ENCODE measurements around the gene BTBD9. TPM values are rescaled to one million over a fixed set of nuclear protein-coding genes. Genes with fewer than 3 reads are reported as not detected.

The BTBD9 gene
- total RNA-seq, 1 experiment from 2014 or later: 8.9 TPM

DNA sequence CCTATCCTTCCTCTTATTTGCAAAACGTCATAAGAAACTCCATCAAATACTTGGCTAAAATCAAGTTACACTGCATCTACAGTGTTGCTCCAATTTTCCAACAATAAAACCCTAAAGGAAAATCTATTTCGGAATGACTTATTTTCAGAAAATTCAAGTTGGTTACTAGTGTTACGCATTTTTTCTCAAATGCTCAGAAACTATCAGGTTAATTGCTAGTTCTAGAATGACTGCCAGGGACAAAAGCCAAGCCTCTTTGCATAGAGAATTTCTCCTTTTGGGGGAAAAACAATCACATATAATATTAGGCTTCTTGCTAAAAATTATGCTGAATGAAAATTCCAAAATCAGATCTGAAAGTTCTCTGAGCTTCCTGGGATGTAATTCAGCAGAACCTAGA is 210.2 kb downstream of the BTBD9 start:
- Histone ChIP-seq H4K8ac (replicated peaks; ENCODE audit: insufficient read length, low read depth, low read length) (no peak overlapping the region), H3T11ph (ENCODE audit: low read length) (no peak overlapping the region), H3K27me3 (ENCODE audit: insufficient read depth, low read length) (no peaks in the 10 kb centered on the region), H3K56ac (ENCODE audit: insufficient read length, low read depth, low read length) (no peak overlapping the region), H4K5ac (ENCODE audit: insufficient read length, low read depth, low read length) (no peak overlapping the region), H3K4ac (ENCODE audit: low read depth, low read length) (no peak overlapping the region), H2BK12ac (ENCODE audit: insufficient read length, low read depth, low read length) (no peak overlapping the region), H4K20me1 (ENCODE audit: control insufficient read depth, insufficient read depth, insufficient read length) (no peaks in the 10 kb centered on the region), H2BK120ac (ENCODE audit: low read depth, low read length, poor library complexity, severe bottlenecking) (no peak overlapping the region), H2AFZ (ENCODE audit: low read length) (no peak overlapping the region), H3K79me2 (ENCODE audit: insufficient read depth, low read length) (no peaks in the 10 kb centered on the region), H3K18ac (ENCODE audit: insufficient read length, low read depth, low read length) (no peak overlapping the region), H2AK5ac (ENCODE audit: insufficient read length, low read length) (no peak overlapping the region), H3K79me1 (ENCODE audit: insufficient read depth, low read depth, low read length, poor library complexity, severe bottlenecking) (no peaks in the 10 kb centered on the region), H2BK20ac (ENCODE audit: low read depth, low read length, poor library complexity, severe bottlenecking) (no peak overlapping the region), H4K91ac (ENCODE audit: insufficient read length, low read depth, low read length) (no peak overlapping the region), H3K4me2 (ENCODE audit: insufficient read depth, insufficient read length, low read length) (no peak overlapping the region), H3K4me1 (ENCODE audit: insufficient read depth, low read length) (peaks cover 7% of the 10 kb centered on the region), H3K23me2 (ENCODE audit: insufficient read length, low read depth, low read length, poor library complexity, severe bottlenecking) (no peaks in the 10 kb centered on the region), H2BK5ac (ENCODE audit: insufficient read length, low read length) (no peak overlapping the region), H3K14ac (ENCODE audit: insufficient read depth, low read length) (no peak overlapping the region), H3K27ac (ENCODE audit: insufficient read length, low read depth, low read length) (no peak overlapping the region), H3K23ac (ENCODE audit: insufficient read length, low read depth, low read length) (no peak overlapping the region), H3K9me3 (ENCODE audit: control insufficient read depth, low read depth, low read length) (no peaks in the 10 kb centered on the region), H2BK15ac (ENCODE audit: low read depth, low read length) (no peak overlapping the region), H3K9ac (ENCODE audit: extremely low read depth, insufficient read length, low read length) (no peak overlapping the region)
- peaks cover 40 to 49% of the 10 kb centered on the region in 2 experiments for H3K4me1 Mint-ChIP-seq
- H3K36me3 Mint-ChIP-seq (ENCODE audit: insufficient read depth in 1 of 3, low read depth in 3 of 3): peaks cover 0 to 9% (median 0%) of the 10 kb centered on the region in 3 experiments; a peak in 1 of 7 replicates
- H3K4me3 Mint-ChIP-seq: no peak overlapping the region
- peaks cover 4% of the 10 kb centered on the region for H3K27me3 Mint-ChIP-seq (ENCODE audit: low read depth)
- peaks cover 6 to 9% of the 10 kb centered on the region in 2 experiments; a peak in 4 of 5 replicates for H3K9me3 Mint-ChIP-seq
- WGBS (ENCODE audit: extremely low coverage, insufficient read length, low lambda C conversion rate): no CpG with 5 or more reads among the region's 3 CpGs
- H3K27ac Mint-ChIP-seq: no peak overlapping the region
- no peak for DNase-seq
- TF ChIP-seq, protein P1, sequence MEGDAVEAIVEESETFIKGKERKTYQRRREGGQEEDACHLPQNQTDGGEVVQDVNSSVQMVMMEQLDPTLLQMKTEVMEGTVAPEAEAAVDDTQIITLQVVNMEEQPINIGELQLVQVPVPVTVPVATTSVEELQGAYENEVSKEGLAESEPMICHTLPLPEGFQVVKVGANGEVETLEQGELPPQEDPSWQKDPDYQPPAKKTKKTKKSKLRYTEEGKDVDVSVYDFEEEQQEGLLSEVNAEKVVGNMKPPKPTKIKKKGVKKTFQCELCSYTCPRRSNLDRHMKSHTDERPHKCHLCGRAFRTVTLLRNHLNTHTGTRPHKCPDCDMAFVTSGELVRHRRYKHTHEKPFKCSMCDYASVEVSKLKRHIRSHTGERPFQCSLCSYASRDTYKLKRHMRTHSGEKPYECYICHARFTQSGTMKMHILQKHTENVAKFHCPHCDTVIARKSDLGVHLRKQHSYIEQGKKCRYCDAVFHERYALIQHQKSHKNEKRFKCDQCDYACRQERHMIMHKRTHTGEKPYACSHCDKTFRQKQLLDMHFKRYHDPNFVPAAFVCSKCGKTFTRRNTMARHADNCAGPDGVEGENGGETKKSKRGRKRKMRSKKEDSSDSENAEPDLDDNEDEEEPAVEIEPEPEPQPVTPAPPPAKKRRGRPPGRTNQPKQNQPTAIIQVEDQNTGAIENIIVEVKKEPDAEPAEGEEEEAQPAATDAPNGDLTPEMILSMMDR (conservative IDR thresholded peaks at IDR 0.05): no peak

All from H9 (cell line).